Suppressor macrophage (primary cell): ENCODE results near the gene OR4E2.
"Not testable (repeated sequence)": the region's sequence is repeated elsewhere in the genome, so short reads cannot be mapped to it uniquely, and the experiment has no call there.

Experiments
- DNase-seq, 4 experiments: peaks; one replicate each; pipeline ENCODE4 v3.0.0-alpha.2; 2020 to 2022
- total RNA-seq, 17 experiments: gene quantifications; one replicate each; lab custom pipeline; 2026; ENCODE audit warnings: mixed read lengths in 6 of 17, inconsistent platforms in 3 of 17; lab: John Stamatoyannopoulos, UW

OR4E2 gene, protein sequence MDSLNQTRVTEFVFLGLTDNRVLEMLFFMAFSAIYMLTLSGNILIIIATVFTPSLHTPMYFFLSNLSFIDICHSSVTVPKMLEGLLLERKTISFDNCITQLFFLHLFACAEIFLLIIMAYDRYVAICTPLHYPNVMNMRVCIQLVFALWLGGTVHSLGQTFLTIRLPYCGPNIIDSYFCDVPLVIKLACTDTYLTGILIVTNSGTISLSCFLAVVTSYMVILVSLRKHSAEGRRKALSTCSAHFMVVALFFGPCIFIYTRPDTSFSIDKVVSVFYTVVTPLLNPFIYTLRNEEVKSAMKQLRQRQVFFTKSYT
- total RNA-seq = 0 to 1.2 (median 0) reads per million in 17 experiments

DNA sequence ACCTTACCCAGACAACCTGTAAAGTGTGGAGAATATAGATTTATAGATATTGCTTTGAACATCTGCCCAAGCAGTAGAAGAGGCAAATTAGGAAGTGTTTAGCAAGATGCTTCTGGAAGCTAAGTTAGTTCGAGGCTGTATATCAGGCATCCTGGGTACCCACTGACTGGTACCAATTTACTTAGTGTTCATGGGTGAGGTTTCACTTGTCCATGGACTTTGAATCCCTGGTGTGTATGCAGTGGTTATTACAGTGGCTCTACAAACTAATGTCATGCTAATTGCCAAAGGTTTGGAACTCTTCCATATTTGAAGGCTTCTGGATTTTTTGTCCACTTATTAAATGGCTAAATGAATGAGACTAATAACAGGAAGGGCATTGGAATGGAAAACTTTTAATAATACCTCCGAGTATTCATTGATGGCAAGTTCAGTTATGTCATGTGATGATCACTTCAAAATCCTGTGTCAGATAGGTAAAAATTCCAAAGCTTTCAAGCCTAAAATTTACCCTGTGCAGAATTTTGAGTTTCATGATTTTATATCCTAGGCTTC lies at the start of gene OR4E2:
Gene OR4E2 (plus strand): TSS at position 505 of the 555 bp plus-strand sequence. CDS start 11,248 bp downstream, outside the sequence.
- DNase-seq = no peak

DNA sequence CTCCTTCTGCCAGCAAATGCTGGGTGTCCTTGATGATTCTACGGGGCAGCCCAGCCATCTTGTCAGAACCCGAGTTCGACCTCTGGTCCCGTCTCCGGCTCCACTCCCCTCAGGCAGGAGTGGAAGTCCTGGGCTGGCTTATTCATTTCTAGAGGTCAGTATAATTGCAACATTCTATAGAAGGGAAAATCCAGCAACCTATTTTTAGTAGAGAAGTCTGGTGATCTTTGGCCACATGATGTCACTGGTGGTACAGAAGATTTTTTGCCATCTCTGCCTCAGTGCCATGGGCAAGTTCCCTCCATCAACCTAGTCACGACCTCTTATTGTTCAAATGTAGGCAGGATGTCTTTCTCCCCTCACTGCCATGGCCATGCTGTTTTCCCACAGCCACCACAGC lies 41.3 kb upstream of the OR4E2 start:
- peak in 3 of 4 experiments; percentile 2 to 19 (median 5) for DNase-seq

DNA sequence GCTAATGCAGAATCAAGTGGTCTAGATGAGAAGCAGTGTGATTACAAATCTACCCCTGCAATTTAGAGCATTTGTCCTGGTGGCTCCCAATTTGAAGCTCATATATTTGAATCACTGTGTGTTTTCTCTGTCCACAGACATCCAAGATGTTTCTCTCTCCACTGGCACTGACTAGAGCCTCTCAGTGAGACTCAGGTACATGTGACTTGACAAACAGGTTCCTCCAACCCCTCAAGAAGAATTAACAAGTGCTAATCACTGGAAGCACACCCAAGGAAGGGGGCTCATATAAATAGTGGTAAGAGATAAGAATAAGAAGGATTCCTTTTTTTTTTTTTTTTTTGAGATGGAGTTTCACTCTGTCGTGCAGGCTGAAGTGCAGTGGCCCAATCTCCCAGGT lies 39.4 kb upstream of the OR4E2 start:
- DNase-seq = no peak

DNA sequence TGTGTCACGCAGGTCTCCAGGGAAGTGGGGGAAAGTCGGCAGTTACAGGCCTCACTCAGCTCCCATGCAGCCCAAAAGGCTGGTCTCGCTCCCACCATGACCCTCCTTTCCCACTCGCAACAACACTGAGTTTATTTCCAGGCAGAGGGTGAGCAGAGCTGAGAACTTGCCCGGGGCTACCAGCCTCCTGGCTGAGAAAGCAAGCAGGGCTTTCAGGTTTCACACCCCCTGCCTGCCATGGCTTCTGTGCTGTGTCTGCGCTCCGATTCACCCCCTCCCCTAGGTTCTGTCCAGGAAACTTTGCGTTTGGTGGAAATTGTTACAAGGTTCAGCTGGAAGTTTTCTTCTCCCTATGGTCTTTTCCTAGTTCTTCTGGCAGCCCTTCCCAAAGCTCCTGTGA lies 36.0 kb upstream of the OR4E2 start:
- DNase-seq = no peak

DNA sequence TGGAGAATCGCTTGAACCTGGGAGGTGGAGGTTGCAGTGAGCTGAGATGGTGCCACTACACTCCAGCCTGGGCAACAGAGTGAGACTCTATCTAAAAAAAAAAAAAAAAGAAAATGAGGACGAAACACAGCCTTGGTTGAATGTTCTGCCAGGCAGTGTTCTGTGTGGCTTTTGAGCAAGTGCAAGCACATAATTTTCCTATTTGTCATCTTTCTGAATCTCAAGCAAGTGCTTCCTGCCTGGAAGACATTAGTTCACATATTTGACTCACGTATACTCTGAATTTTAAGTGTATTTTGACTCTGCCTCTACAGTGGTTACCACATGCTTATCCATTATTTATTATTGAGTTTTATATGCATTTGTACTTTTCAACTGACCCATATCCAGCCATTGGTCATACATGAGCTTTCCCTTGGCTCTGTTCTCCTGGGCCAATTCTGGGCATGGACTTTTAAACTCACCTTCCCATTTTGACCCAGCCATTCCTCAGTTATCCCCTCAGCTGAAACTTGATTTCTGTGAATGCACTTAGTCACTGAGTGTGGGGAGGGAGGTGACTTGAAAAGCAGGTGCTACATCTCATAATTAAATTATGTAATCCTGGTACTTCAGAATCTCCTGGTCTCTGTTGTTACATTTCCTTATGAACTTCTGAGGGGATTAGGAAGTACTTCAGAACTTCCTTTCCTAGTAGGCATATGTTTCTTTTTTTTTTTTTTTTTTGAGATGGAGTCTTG lies 27.0 kb upstream of the OR4E2 start:
- no peak for DNase-seq

DNA sequence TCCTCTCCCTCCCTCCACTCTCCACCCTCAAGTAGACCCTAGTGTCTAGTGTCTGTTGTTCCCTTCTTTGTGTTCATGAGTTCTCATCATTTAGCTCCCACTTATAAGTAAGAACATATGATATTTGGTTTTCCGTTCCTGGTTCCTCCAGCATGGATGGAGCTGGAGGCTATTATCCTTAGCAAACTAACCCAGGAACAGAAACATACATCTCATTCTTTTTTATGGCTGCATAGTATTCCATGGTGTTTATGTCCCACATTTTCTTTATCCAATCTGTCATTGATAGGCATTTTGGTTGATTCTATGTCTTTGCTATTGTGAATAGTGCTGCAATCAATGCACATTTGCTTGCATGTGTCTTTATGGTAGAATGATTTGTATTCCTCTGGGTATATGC lies 23.1 kb upstream of the OR4E2 start:
- not testable (repeated sequence) for DNase-seq

DNA sequence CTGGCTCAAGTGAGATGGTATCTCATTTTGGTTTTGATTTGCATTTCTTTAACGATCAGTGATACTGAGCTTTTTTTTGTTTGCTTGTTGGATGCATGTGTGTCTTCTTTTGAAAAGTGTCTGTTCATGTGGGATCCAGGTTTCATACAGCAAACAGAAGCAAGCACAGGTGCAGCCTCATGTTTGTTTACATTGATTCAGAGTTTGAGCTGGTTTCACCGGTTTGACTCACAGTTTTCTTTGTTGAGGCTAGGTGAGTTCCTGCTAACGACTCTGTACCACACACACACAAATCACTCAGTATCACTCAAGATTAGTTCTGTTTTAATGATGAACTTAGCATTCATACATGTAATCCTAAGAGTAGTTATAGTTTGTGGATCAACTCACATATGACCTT lies 22.6 kb upstream of the OR4E2 start:
- DNase-seq = no peak

DNA sequence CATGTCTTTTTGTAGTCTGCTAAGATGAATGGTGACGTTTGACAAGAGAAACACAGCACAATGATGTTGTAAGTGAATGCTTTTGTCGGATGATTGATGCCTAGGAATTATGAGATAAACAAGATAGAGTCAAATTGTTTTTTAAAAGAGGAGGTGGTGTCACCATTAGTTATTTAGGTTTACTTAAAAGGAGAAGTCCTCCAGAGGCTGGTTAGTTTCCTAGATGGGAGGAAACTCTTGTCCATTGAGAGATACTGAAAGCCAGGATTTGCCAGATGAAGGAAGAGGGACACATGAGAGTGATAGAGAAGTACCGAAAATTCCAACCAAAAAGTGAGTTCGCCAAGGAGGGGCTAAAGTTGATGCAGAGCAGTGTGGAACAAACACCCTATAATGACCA lies 18.8 kb upstream of the OR4E2 start, which contains the start of gene OR10G2:
Gene OR10G2 (minus strand): TSS at position 101 of the 400 bp plus-strand sequence. CDS start 98 bp downstream, at position 3.
- DNase-seq = no peak

DNA sequence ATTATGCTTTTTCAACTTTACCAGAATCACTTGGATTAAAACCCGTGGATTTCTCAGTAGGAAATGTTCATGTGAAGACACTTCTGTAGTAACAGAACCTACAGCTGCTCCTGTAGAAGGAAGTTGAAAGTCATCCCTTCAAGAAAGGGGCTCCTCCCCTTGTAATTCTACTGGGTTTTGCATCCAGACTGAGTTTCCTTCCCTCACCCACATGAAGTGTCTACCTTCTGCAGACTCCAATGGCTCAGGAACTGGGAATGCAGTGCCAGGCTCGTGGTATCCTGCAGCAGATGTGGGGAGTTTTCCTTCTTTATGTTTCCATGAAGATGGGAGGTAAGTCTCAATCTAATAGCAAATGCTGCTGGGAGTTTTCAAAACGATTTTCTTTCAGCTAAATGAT lies 11.0 kb upstream of the OR4E2 start:
- DNase-seq = no peak

DNA sequence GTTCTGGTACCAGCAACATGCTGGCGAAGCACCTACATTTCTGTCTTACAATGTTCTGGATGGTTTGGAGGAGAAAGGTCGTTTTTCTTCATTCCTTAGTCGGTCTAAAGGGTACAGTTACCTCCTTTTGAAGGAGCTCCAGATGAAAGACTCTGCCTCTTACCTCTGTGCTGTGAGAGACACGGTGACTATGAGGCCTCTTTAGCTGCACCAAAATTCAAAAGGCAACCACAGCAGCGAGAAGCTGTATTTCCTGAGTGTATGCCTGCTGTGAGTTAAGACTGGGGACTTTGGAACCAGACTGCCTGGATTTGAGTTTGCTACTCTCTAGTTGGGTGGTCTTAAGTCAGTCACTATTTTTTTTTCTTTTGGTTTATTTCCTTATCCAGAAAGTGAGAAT lies 10.2 kb upstream of the OR4E2 start:
- no peak for DNase-seq

DNA sequence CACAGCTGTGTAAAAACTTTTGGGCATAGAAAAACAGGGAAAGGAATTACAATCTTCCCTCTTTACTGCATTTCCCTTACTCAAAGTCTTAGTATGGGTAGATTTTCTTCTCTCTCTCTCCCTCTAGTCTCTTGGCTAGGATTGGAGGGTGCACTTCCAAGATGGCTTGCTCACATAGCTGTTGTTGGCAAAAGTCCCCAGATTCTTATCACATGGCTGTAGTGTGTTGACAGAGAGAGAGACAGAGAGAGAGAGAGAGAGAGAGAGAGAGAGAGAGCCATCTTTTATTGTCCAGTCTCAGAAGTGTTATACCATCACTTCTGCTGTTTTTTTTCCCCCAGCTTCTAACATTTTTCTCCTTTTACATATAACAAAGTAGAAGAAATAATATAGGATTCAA lies 6.3 kb upstream of the OR4E2 start:
- DNase-seq = no peak

DNA sequence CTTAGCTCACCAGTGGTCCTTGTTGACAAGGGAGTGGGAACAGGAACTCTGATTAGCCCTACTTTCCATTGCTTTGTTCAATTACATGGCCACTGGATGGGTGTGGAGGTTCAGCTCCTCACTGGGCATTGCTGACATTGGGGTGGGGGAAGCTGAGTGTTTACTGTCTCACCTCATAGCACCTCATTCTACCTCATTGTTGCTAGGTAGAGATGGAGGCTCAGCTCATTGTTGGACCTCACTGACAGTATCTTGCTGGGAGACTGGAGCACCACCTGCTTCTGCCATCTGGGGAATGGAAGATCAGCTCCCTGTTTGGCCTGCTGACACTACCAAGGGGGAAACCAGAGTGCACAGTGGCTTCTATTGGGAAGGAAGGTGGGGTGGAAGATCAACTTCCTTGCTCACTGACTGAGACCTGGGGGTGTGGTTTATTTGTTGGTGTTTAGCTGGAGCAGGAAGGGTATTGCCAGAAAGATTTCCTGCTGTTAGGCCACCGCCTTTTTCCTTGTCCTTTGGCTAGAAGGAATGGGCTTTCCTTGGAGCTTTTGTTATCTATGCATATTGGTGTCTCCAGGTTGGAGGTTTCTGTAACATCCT lies 1.3 kb upstream of the OR4E2 start:
- DNase-seq = no peak

DNA sequence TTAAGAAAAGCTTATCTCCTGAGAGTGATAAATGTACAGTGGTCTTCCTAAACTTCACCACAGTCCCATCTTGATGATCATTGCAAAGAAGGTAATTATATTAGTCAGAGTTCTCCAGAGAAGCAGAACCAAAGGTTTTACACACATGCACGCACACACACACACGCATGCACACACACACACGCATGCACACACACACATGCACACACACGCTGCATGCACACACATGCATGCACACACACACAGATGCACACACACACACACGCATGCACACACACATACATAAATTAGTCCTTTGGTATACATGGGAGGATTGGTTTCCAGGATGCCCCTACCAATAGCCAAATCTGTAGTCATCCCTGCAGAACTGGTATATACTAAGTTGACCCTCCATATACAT lies 580 bp downstream of the OR4E2 start:
- DNase-seq = no peak

DNA sequence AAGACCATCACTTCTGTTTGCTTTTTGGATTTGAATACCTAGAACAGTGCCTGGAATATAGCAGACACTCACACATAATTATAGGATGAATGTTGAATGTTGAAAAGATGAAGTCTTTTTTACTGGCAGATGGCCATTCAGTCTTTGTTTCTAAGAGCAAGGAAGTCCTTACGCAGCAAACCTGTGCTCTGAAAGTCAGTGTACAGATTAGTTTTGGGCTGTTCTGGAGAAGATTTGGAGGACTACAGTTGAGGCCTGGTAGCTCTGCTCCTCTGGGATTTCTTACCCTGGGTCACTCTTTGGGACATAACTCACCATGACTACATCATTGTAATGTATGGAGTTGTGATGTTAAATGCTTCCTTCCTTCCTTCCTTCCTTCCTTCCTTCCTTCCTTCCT lies 3.3 kb downstream of the OR4E2 start:
- DNase-seq = no peak

DNA sequence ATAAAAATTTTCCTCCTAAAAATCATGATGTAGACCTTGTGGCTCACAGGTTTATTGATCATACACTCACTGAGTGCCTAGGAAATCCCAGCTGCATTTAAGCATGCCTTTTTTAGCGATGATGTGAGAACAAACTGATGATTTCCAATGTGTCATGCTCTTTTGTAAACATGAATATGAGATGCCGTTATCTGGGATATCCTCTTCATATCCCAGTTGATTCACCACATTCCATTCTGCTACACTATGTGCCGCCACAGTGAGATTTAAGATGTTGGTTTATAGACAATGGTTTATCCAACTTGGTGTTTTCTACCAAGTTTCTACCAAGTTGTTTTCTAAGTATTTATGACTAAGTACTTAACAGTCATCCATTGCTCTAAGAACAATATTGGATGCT lies 14.7 kb downstream of the OR4E2 start:
- no peak for DNase-seq

DNA sequence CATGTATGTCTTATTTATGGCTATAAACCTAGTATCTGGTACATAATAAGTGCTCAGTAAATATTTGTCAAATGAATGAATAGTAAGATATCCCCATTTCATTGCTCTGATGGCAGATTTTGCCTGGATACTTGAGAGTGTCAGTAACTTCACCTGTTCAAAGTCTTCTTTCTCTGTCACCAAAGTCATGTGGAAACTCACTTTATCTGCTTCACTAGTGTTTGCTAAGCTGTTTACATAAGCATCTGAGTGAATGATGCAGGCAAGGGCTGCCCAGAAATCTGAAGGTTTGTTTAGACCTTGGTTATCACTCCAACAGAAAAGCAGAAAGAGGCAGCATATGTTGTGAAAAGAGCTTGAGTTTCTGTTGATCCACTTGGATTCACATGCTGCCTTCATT lies 15.6 kb downstream of the OR4E2 start:
- DNase-seq = no peak

DNA sequence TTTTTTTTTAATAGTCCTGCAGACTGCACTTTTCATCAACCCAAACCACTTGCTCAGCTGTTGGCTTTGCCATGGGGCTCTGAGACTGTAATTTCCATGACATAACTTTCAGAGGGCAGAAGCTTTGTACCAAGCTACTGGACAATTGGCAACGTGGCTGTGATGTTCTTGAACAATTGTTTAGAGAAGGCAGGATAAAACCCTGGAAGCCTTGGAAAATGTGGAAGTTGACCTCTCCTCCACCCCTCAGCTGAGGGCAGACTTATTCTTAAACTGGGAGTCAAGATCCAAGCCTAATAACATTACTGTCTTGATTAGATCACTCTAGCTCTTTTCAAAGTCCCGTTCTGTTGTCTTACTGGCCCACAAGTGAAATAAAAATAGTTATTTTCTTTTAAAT lies 17.7 kb downstream of the OR4E2 start:
- DNase-seq = no peak

DNA sequence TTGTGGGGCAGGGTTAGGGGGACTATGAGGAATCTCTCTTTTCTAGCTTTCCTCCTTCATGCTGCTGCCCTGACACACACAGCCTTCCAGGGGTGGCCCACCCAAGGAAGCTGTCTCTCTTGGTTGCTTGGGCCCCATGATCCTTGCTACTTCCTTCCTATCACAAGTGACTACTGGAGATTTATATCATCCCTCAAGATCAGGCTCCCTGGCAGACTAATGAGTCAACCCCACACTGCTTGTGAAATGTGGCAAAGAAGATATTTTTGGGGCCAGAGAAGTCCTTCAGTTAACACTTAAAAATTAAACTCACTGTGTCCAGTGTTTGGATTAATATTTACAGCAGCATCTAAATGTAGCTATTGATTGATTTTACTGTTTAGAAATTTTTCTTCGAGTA lies 18.5 kb downstream of the OR4E2 start:
- DNase-seq = no peak

DNA sequence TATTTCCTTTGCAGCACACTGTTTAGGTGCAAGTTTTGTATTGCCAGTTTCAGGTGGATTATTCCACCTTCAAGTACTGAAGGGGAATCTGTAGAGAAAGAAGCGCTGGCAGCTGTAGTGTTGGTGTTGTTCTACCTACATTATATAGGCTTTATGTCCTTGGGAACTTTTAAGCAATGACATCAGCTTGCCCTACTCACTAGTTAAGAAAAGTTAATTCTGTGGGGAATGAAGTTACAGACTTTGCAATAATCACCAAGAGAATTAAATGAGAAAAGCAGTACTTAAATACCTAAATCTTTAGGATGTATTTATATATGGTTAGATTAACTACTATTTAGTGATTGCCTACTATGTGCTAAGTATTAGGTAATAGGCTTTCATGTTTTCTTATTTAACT lies 20.1 kb downstream of the OR4E2 start, which contains the start of gene OR4E1:
Gene OR4E1 (minus strand): TSS at position 101 of the 400 bp plus-strand sequence. CDS start 2,883 bp downstream, outside the sequence.
- no peak for DNase-seq

DNA sequence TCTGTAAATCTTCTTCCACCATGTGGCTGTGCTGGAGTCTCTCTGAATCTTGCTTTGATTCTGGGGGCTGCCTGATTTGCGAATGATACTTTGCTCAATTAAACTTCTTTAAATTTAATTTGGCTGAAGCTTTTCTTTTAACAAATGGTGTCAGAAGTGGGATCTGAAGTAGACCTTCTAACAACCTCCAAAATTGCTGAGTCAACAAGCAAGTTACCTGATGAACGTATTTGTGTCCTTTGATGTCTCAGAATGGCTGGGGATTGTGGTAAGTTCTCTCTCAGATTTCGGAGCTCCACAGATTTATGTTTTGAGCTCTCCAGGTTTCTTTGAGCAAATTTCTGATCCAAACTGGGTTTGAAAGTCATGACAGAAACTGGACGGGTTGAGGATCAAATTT lies 21.9 kb downstream of the OR4E2 start:
- no peak for DNase-seq

DNA sequence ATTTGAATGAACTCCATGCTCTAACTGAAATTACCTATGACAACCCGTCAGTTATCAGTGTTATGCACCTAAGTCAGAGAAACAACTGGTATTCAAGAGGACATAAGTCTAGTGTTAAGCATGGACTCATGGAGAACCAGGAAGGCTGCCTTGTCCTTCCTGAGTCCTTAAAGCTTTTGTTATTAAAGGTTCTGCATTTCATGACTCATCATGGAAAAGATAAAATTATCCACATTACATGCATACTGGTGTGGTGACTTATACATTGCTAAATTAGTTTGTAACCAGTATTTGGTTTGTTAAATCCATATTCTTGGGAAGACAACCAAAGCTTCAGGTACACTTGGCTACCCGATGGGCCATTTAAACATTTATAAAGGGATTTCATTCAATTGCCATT lies 26.4 kb downstream of the OR4E2 start:
- no peak for DNase-seq

DNA sequence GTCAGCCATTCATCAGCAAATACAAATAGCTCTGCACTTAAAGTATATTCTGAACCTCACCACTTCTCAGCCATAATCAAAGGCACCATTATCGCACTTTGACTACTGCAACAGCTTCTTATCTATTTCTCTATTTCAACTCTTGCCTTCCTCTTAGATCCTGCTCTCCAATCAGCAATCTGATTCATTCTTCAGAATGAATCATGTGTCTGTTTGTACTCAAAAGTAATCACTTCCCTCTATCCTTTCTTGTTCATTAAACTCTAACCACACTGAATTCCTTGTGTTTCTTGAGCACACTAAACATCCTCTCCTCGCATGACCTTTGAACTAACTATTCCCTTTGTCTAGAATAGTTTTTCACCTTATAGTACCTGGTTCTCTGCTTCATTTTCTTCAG lies 32.8 kb downstream of the OR4E2 start:
- DNase-seq = no peak

DNA sequence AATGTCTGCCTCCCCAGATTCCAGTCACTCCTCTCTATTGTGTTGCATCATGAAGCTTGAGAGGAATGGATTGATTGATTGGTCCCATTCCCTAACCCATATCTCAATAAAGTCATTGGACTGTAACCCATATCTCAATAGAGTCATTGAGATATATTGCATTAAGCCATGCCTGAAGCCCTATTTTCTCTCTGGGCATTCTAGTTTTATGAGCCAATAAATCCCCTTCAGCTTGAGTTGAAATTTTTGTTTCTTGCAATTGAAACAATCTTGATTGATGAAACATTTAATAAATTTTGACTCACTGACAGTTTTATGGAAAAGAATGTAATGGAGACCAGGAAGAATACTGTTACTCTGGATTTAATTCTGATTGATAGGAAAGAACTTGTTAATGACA lies 40.8 kb downstream of the OR4E2 start:
- DNase-seq = no peak
